Amniotic stem cell (primary cell): ENCODE measurements around the gene RBM26.
"Not testable (repeated sequence)": the region's sequence is repeated elsewhere in the genome, so short reads cannot be mapped to it uniquely, and the experiment has no call there.

Experiments
- DNase-seq: peaks from one replicate; lab custom pipeline; 2025; lab: John Stamatoyannopoulos, UW

Gene RBM26

GRCh38 chr13:79318664-79319063, 87.4 kb downstream of the RBM26 start:
- no peak for DNase-seq

GRCh38 chr13:79317856-79318255, 88.2 kb downstream of the RBM26 start:
- DNase-seq = no peak

- DNase-seq = no peak
These were observed 91.4 kb downstream of the RBM26 start for GRCh38 chr13:79314652-79315051.

GRCh38 chr13:79312340-79312855, 93.7 kb downstream of the RBM26 start:
- DNase-seq = no peak

GRCh38 chr13:79311386-79311785, 94.7 kb downstream of the RBM26 start:
- DNase-seq = no peak

- DNase-seq = no peak
These were observed 96.4 kb downstream of the RBM26 start for GRCh38 chr13:79309690-79310089.

- no peak for DNase-seq
These were observed 98.2 kb downstream of the RBM26 start for GRCh38 chr13:79307866-79308298.

- no peak for DNase-seq
These were observed 98.6 kb downstream of the RBM26 start for GRCh38 chr13:79307433-79307861.

GRCh38 chr13:79306650-79307049, 99.4 kb downstream of the RBM26 start:
- no peak for DNase-seq

GRCh38 chr13:79297128-79297527, 108.9 kb downstream of the RBM26 start:
- DNase-seq = no peak

- DNase-seq = no peak
These were observed 109.9 kb downstream of the RBM26 start for GRCh38 chr13:79295906-79296706.

GRCh38 chr13:79290595-79291244, 115.3 kb downstream of the RBM26 start:
- no peak for DNase-seq

- DNase-seq = no peak
These were observed 116.5 kb downstream of the RBM26 start for GRCh38 chr13:79289571-79289970.

- DNase-seq = no peak
These were observed 117.9 kb downstream of the RBM26 start for GRCh38 chr13:79287939-79288795.

GRCh38 chr13:79285159-79285558, 120.9 kb downstream of the RBM26 start:
- DNase-seq = no peak

- DNase-seq = no peak
These were observed 122.3 kb downstream of the RBM26 start for GRCh38 chr13:79283742-79284141.

- DNase-seq = no peak
These were observed 123.1 kb downstream of the RBM26 start for GRCh38 chr13:79282976-79283375.

GRCh38 chr13:79282508-79282907, 123.5 kb downstream of the RBM26 start:
- DNase-seq = no peak

- no peak for DNase-seq
These were observed 124.7 kb downstream of the RBM26 start for GRCh38 chr13:79281339-79281747.

- not testable (repeated sequence) for DNase-seq
These were observed 126.3 kb downstream of the RBM26 start for GRCh38 chr13:79279735-79280134.

- DNase-seq = no peak
These were observed 133.0 kb downstream of the RBM26 start for GRCh38 chr13:79273045-79273444.

- DNase-seq = no peak
These were observed 134.4 kb downstream of the RBM26 start for GRCh38 chr13:79271616-79272015.
